Stomach (tissue), 4 donors: ENCODE measurements around the gene KIRREL3.

Experiments used
- EP300 ChIP-seq: sonication (generic); formaldehyde crosslinking; IDR thresholded peaks from one replicate; pipeline ENCODE4 v1.6.1; 2017; ENCODE audit warnings: antibody characterized with exemption
- POLR2AphosphoS5 ChIP-seq, 3 donors: sonication (generic); formaldehyde crosslinking; IDR thresholded peaks; one replicate each; pipeline ENCODE4 v1.6.1; 2016; ENCODE audit warnings: antibody characterized with exemption in 3 of 3
- TF ChIP-seq, protein P1 (sequence below), 7 experiments: fragments of 450-650 bp in 4 of 7; fragments of 200-600 bp in 3 of 7; sonication (generic) in 3 of 7; IDR thresholded peaks; one replicate each; pipeline ENCODE4 v1.5.1; 2016 to 2019; ENCODE audit warnings: antibody characterized with exemption in 7 of 7, control low read depth in 2 of 7, mild to moderate bottlenecking in 1 of 7

DNA sequence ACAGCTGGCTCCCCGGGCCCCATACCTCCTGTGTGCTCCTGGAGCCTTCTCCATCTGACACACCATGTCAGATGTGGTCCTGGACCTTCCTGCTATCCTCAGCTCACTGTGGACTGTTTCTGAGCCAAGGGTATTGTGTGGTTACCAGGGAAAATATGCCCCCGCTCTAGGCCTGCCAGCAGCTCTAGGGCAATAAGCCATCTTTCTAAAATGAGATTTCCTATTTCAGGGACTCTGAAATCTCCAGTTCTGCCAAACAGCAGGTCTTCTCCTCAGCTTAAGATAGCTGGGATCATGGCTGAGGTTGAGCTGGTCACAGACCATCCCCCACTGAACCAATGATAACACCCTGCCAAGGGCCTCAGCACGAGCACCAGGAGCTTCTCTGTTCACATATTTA, 417.5 kb downstream of the KIRREL3 start:
- TF ChIP-seq POLR2AphosphoS5 (IDR thresholded peaks at IDR 0.05), result no peak
- TF ChIP-seq, protein P1, sequence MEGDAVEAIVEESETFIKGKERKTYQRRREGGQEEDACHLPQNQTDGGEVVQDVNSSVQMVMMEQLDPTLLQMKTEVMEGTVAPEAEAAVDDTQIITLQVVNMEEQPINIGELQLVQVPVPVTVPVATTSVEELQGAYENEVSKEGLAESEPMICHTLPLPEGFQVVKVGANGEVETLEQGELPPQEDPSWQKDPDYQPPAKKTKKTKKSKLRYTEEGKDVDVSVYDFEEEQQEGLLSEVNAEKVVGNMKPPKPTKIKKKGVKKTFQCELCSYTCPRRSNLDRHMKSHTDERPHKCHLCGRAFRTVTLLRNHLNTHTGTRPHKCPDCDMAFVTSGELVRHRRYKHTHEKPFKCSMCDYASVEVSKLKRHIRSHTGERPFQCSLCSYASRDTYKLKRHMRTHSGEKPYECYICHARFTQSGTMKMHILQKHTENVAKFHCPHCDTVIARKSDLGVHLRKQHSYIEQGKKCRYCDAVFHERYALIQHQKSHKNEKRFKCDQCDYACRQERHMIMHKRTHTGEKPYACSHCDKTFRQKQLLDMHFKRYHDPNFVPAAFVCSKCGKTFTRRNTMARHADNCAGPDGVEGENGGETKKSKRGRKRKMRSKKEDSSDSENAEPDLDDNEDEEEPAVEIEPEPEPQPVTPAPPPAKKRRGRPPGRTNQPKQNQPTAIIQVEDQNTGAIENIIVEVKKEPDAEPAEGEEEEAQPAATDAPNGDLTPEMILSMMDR (IDR thresholded peaks at IDR 0.05), result no peak
- TF ChIP-seq EP300, result no peak
